Renal cortex interstitium (tissue), 11 donors: ENCODE results near the gene UNC5B. TPM values are rescaled to one million over a fixed set of nuclear protein-coding genes. Genes with fewer than 3 reads are reported as not detected.
A peak's percentile ranks its signal among the peaks of the same experiment; 100 is the strongest.
"Not testable (repeated sequence)": the region's sequence is repeated elsewhere in the genome, so short reads cannot be mapped to it uniquely, and the experiment has no call there.

Experiments
- DNase-seq, 11 donors: peaks; one replicate each; pipeline ENCODE4 v3.0.0-alpha.2; 2013; ENCODE audit warnings: low read depth in 9 of 11, low spot score in 4 of 11; ENCODE audit errors: extremely low read depth in 1 of 11
- polyA plus RNA-seq, 3 donors: library from polyadenylated mRNA; unstranded; fragments of 120-200 nt; gene quantifications; one replicate each; pipeline ENCODE4 v1.2.1, GENCODE V29; 2013; ENCODE audit not compliant: insufficient read length in 3 of 3

Gene UNC5B
- polyA plus RNA-seq, 3 donors: 42.2 to 58.4 (median 50.9) TPM

DNA sequence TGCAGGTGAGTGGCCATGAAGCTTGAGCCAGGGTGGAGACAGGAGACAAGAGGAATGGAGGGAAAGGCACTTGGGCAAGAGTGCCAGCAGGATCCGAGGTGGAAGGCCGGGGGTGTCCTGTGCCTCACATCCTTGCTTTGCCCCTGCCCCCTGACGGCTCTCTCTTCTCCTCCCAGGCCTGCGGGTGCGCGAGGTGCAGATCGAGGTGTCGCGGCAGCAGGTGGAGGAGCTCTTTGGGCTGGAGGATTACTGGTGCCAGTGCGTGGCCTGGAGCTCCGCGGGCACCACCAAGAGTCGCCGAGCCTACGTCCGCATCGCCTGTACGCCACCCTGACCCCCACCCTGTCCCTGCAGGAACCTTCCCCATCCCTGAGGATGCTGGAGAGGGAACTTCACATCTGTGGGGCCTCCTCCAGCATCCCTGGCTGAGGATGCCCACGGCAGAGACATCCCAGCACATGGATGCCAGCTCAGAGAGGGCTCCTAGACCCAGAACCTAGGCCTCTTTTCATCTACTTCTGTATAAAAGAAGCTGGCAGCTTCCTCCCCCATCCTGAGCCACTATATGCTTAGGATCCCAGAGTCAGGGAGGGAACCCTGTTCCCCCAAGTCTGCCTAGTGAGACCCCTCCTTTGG lies 72.3 kb downstream of the UNC5B start:
- no peak for DNase-seq

DNA sequence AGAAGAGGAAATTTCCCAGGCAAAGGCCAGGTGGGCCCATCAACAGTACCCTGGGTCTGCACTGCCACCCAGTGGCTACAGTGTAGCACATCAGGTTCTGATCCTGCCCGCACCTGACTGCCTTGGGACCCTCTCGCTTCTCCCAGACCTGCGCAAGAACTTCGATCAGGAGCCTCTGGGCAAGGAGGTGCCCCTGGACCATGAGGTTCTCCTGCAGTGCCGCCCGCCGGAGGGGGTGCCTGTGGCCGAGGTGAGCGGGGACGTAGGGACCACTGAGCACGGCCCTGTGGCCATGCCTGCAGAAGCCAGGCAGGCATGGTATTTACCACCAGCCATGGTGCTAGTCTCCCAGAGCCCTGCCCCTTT lies 72.8 kb downstream of the UNC5B start:
- peak in 2 of 11 donors; percentile 47 to 62 for DNase-seq

DNA sequence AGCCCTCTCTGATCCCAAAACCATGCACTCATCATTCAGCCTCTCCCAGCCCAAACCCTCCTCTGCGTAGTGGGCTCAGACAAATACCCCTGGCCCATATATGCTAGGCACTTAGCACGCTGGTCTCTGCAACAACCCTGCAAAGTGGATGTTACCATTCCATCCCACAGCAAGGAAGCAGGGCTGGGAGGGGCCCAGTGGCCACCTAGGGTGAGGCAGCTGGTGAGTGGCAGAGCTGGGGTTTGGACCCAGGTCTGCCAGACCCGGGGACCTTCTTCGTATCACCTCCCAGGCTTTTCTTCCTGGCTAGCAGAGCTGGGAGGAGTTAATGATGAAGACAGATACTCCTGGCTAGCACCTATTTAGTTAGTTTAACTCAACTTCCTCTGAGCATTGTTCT lies 73.6 kb downstream of the UNC5B start:
- DNase-seq: no peak

DNA sequence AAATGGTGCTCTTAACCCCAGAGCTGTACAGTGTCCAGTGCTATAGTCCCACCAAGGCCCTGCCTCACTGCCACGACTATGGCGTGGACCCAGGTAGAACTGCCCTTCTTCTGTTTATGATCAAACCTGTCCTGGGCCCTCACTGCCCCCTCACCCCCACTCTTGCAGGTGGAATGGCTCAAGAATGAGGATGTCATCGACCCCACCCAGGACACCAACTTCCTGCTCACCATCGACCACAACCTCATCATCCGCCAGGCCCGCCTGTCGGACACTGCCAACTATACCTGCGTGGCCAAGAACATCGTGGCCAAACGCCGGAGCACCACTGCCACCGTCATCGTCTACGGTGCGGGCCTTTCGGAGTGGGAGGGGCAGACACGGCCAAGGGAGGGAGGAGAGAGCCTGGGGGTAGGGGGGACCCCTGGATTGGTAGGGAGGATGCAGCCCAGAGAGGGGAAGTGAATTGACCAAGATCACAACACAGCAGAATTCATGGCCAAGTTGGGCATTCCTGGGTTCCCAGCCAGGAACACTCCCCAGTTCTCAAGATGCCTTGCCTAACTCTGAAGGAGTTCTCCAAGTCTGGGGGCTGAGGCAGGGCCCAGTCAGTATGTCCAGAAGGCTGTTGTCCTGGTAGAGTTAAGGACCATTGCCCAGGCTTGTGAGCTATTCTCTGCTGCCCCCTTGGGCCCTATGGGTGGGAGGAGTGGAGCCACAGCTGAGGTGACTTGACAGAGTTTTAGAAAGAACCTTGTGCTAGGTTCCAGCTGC lies 74.3 kb downstream of the UNC5B start:
- DNase-seq: no peak

GRCh38 chr10:71287456-71287855 lies 75.1 kb downstream of the UNC5B start:
- DNase-seq: no peak

DNA sequence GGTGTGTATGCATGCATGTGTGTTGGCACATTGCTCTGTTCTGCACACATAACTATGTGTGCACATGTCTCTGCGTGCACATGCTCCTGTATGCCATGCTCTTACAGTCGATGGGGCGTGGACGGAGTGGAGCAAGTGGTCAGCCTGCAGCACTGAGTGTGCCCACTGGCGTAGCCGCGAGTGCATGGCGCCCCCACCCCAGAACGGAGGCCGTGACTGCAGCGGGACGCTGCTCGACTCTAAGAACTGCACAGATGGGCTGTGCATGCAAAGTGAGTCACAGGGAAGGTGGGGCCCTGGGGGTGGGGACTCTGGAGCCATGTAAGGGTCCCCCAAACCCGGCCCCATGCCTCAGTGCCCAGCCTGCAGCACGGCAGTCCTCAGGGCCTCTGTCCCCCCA lies 76.1 kb downstream of the UNC5B start:
- DNase-seq: no peak

GRCh38 chr10:71289421-71290130 lies 77.2 kb downstream of the UNC5B start:
- no peak for DNase-seq

- DNase-seq: no peak
Measured at GRCh38 chr10:71290331-71290730, 78.0 kb downstream of the UNC5B start.

- no peak for DNase-seq
Measured at GRCh38 chr10:71290806-71291527, 78.6 kb downstream of the UNC5B start.

DNA sequence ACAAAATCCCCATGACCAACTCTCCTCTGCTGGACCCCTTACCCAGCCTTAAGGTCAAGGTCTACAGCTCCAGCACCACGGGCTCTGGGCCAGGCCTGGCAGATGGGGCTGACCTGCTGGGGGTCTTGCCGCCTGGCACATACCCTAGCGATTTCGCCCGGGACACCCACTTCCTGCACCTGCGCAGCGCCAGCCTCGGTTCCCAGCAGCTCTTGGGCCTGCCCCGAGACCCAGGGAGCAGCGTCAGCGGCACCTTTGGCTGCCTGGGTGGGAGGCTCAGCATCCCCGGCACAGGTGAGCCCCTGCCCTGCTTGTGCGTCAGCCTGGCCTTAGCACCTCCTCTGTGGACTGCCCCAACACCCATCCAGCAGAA lies 79.1 kb downstream of the UNC5B start:
- no peak for DNase-seq

- no peak for DNase-seq
Measured at GRCh38 chr10:71292624-71293445, 80.5 kb downstream of the UNC5B start.

GRCh38 chr10:71293446-71294084 lies 81.2 kb downstream of the UNC5B start:
- no peak for DNase-seq

- DNase-seq: no peak
Measured at GRCh38 chr10:71294091-71294561, 81.8 kb downstream of the UNC5B start.

DNA sequence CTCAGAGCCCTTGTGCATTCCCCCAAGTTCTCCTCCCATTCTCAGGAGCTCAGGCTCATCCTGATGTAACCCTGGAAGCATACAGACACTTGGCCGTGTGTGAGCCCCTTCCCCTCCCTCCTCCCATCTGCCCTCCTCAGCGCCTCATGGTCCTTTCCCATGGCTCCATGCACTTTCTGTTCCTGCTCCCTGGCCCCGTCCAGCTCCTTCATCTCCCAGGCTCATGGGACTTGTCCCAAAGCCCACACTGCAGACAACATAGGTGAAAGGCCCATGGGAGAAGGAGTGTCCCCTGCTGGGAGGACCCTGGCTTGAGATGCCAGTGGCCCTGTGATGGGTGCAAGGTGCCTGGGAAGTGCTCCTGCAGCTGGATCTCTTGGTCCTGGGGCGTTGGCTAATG lies 82.5 kb downstream of the UNC5B start:
- DNase-seq: no peak

- no peak for DNase-seq
Measured at GRCh38 chr10:71295641-71296040, 83.3 kb downstream of the UNC5B start.

DNA sequence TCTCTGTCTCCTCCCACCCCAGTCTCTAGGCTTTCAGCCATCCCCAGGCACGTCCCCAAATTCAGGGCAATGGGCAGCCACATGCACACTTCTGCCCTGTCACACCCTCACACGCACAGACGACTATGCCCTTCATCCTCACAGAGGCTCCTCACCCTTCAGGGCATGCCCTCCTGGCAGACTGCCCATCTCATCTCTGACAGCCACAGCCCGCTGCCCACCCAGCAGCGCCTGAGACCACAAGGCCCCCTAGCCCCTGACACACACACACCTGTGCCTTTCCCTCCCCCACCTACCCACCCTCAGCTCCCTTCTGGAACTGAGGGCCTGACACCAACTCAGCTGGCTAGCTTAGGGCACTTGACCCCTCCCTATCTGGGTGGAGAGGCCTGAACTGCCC lies 83.7 kb downstream of the UNC5B start:
- DNase-seq: no peak

DNA sequence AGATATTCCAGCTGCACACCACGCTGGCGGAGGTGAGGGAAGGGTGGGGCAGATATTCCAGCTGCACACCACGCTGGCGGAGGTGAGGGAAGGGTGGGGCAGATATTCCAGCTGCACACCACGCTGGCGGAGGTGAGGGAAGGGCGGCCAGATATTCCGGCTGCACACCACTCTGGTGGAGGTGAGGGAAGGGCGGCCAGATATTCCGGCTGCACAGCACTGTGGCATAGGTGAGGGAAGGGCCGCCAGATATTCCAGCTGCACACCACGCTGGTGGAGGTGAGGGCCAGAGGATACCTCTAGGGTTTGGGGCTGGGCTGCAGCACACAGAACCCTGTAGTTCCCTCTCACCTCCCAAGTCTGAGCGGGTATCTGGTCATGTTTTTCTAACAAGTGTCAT lies 84.4 kb downstream of the UNC5B start:
- not testable (repeated sequence) for DNase-seq

- no peak for DNase-seq
Measured at GRCh38 chr10:71297343-71297742, 85.0 kb downstream of the UNC5B start.
